ENCODE data around the gene MDFIC. TPM values are rescaled to one million over a fixed set of nuclear protein-coding genes. Genes with fewer than 3 reads are reported as not detected.
A peak's percentile ranks its signal among the peaks of the same experiment; 100 is the strongest.

Gene MDFIC
- polyA plus RNA-seq, 1 experiment = 30.5 TPM

GRCh38 chr7:115024276-115024675 is 102.4 kb downstream of the MDFIC start:
- POLR2A ChIA-PET = interaction anchor here (0.6 kb wide), 1 partner anchor 546 kb away, joined by 3 read pairs; no protein-coding TSS in a partner anchor
- CTCF ChIA-PET = no interaction called here
- no peaks in the 10 kb centered on the region for H3K36me3 ChIP-seq (ENCODE audit: control insufficient read depth, insufficient read depth, low read length)
- DNase-seq (ENCODE audit: low read depth) = no peak
- no peaks in the 10 kb centered on the region for H3K27me3 ChIP-seq (ENCODE audit: control insufficient read depth, insufficient read depth, low read length)
- no peak overlapping the region for H3K4me3 ChIP-seq (ENCODE audit: low read depth, low read length)
- TF ChIP-seq CTCF (IDR thresholded peaks at IDR 0.05; ENCODE audit: insufficient read depth, low read depth, low read length) = no peak

- ChIA-PET CTCF (no interaction called here), POLR2A (no interaction called here)
- H3K4me3 ChIP-seq (ENCODE audit: low read depth, low read length) = no peak overlapping the region
- H3K27me3 ChIP-seq (ENCODE audit: control insufficient read depth, insufficient read depth, low read length) = no peaks in the 10 kb centered on the region
- TF ChIP-seq CTCF (IDR thresholded peaks at IDR 0.05; ENCODE audit: insufficient read depth, low read depth, low read length) = 0 out of 2 replicates have a peak, but pooled peaks have one; percentile 12
- DNase-seq (ENCODE audit: low read depth) = no peak
- no peaks in the 10 kb centered on the region for H3K36me3 ChIP-seq (ENCODE audit: control insufficient read depth, insufficient read depth, low read length)
These were observed 111.1 kb downstream of the MDFIC start for GRCh38 chr7:115032715-115033703.

- H3K4me3 ChIP-seq (ENCODE audit: low read depth, low read length) = no peak overlapping the region
- POLR2A ChIA-PET = no interaction called here
- no peaks in the 10 kb centered on the region for H3K27me3 ChIP-seq (ENCODE audit: control insufficient read depth, insufficient read depth, low read length)
- CTCF ChIA-PET = no interaction called here
- no peak for DNase-seq (ENCODE audit: low read depth)
- TF ChIP-seq CTCF (IDR thresholded peaks at IDR 0.05; ENCODE audit: insufficient read depth, low read depth, low read length) = no peak
- no peaks in the 10 kb centered on the region for H3K36me3 ChIP-seq (ENCODE audit: control insufficient read depth, insufficient read depth, low read length)
These were observed 112.1 kb downstream of the MDFIC start for GRCh38 chr7:115033917-115034459.

- no peaks in the 10 kb centered on the region for H3K27me3 ChIP-seq (ENCODE audit: control insufficient read depth, insufficient read depth, low read length)
- POLR2A ChIA-PET = no interaction called here
- H3K4me3 ChIP-seq (ENCODE audit: low read depth, low read length) = no peak overlapping the region
- TF ChIP-seq CTCF (IDR thresholded peaks at IDR 0.05; ENCODE audit: insufficient read depth, low read depth, low read length) = no peak
- DNase-seq (ENCODE audit: low read depth) = no peak
- CTCF ChIA-PET = no interaction called here
- H3K36me3 ChIP-seq (ENCODE audit: control insufficient read depth, insufficient read depth, low read length) = no peaks in the 10 kb centered on the region
These were observed 112.6 kb downstream of the MDFIC start for GRCh38 chr7:115034515-115034914.

- no peak for DNase-seq (ENCODE audit: low read depth)
- H3K4me3 ChIP-seq (ENCODE audit: low read depth, low read length) = no peak overlapping the region
- no peaks in the 10 kb centered on the region for H3K36me3 ChIP-seq (ENCODE audit: control insufficient read depth, insufficient read depth, low read length)
- ChIA-PET CTCF (interaction anchor here (0.6 to 1.0 kb wide), 2 partner anchors 13 to 111 kb away, joined by 3 to 4 read pairs; no protein-coding TSS in a partner anchor), POLR2A (no interaction called here)
- H3K27me3 ChIP-seq (ENCODE audit: control insufficient read depth, insufficient read depth, low read length) = no peaks in the 10 kb centered on the region
- no peak for TF ChIP-seq CTCF (IDR thresholded peaks at IDR 0.05; ENCODE audit: insufficient read depth, low read depth, low read length)
These were observed 115.4 kb downstream of the MDFIC start for GRCh38 chr7:115037128-115037802.
